Keratinocyte (primary cell): ENCODE data around the gene OR2T35. TPM values are rescaled to one million over a fixed set of nuclear protein-coding genes. Genes with fewer than 3 reads are reported as not detected.

ENCODE experiments used
- DNase-seq: peaks from one replicate; pipeline ENCODE4 v3.0.0-alpha.2; 2011; ENCODE audit warnings: low read depth, missing footprints, low spot score
- FAIRE-seq: peaks from 2 replicates; lab custom pipeline; 2011; peaks lifted over from hg19 to GRCh38; lab: Jason Lieb, UNC
- H2AFZ ChIP-seq: 2 replicates; pipeline ENCODE4 v1.6.0; 2012; ENCODE audit warnings: low read length, control low read depth, inconsistent platforms; ENCODE audit not compliant: control insufficient read depth
- H3K27ac ChIP-seq: 2 replicates; pipeline ENCODE4 v1.5.1; 2011; ENCODE audit warnings: low read length; ENCODE audit not compliant: control insufficient read depth, insufficient read depth
- H3K27me3 ChIP-seq: 3 replicates; pipeline ENCODE4 v1.6.0; 2011; ENCODE audit warnings: low read length; ENCODE audit not compliant: control insufficient read depth, insufficient read depth; ENCODE audit errors: extremely low read depth
- H3K36me3 ChIP-seq, 2 experiments: 2 replicates in 1 of 2; 3 replicates in 1 of 2; pipeline ENCODE4 v1.5.1; 2011; ENCODE audit warnings: low read length in 2 of 2, mild to moderate bottlenecking in 1 of 2; ENCODE audit not compliant: control insufficient read depth in 2 of 2, insufficient read depth in 2 of 2; ENCODE audit errors: extremely low read depth in 1 of 2
- H3K4me1 ChIP-seq: 3 replicates; pipeline ENCODE4 v1.5.1; 2011; ENCODE audit warnings: low read length; ENCODE audit not compliant: control insufficient read depth, insufficient read depth; ENCODE audit errors: extremely low read depth
- H3K4me2 ChIP-seq: 3 replicates; pipeline ENCODE4 v1.6.0; 2011; ENCODE audit warnings: low read depth, low read length; ENCODE audit not compliant: control insufficient read depth, insufficient read depth; ENCODE audit errors: extremely low read depth
- H3K4me3 ChIP-seq, 3 experiments: fragments of 200-600 bp in 1 of 3; sonication (generic) in 1 of 3; 2 replicates in 2 of 3; 3 replicates in 1 of 3; pipeline ENCODE4 v1.5.1; 2011 to 2016; ENCODE audit warnings: low read length in 3 of 3, mild to moderate bottlenecking in 3 of 3, control low read depth in 2 of 3, inconsistent platforms in 1 of 3, low read depth in 1 of 3, mixed read lengths in 1 of 3, mixed run types in 1 of 3, moderate library complexity in 1 of 3; ENCODE audit not compliant: control insufficient read depth in 2 of 3, insufficient read depth in 2 of 3; ENCODE audit errors: extremely low read depth in 1 of 3
- H3K79me2 ChIP-seq: 2 replicates; pipeline ENCODE4 v1.6.0; 2012; ENCODE audit warnings: low read length; ENCODE audit not compliant: control insufficient read depth, insufficient read depth
- H3K9ac ChIP-seq: 3 replicates; pipeline ENCODE4 v1.6.0; 2011; ENCODE audit warnings: low read length; ENCODE audit not compliant: control insufficient read depth, insufficient read depth; ENCODE audit errors: extremely low read depth
- H3K9me1 ChIP-seq: 3 replicates; pipeline ENCODE4 v1.6.0; 2011; ENCODE audit warnings: low read length; ENCODE audit not compliant: control insufficient read depth, insufficient read depth; ENCODE audit errors: extremely low read depth
- H3K9me3 ChIP-seq: 2 replicates; pipeline ENCODE4 v1.5.1; 2012; ENCODE audit warnings: low read depth, low read length; ENCODE audit not compliant: control insufficient read depth
- H4K20me1 ChIP-seq: 3 replicates; pipeline ENCODE4 v1.6.0; 2011; ENCODE audit warnings: low read length; ENCODE audit not compliant: control insufficient read depth, insufficient read depth; ENCODE audit errors: extremely low read depth
- CTCF ChIP-seq, 3 experiments: IDR thresholded peaks in 1 of 3; conservative IDR thresholded peaks in 1 of 3; optimal IDR thresholded peaks in 1 of 3; 2 replicates in 2 of 3; 3 replicates in 1 of 3; pipeline versions ENCODE3 to v1.5.1; 2011; ENCODE audit warnings: low read length in 3 of 3, mild to moderate bottlenecking in 3 of 3, moderate library complexity in 2 of 3, control low read depth in 1 of 3, inconsistent platforms in 1 of 3; ENCODE audit not compliant: insufficient read depth in 2 of 3; ENCODE audit errors: extremely low read depth in 1 of 3
- EZH2 ChIP-seq: IDR thresholded peaks from one replicate; pipeline ENCODE4 v1.6.1; 2012; ENCODE audit warnings: inconsistent platforms, mild to moderate bottlenecking, low read length, moderate library complexity
- dilution Hi-C: fragments of 300-500 bp; cut with MboI; formaldehyde crosslinking; loops from one replicate; pipeline ENCODE4 v1.7.0; 2020; ENCODE audit warnings: low sequenced_read_pairs; ENCODE audit not compliant: extremely low pct_ligation_motif_present
- polyA plus RNA-seq, 5 experiments: library from polyadenylated mRNA; depleted of rRNA in 3 of 5; stranded (reverse) in 3 of 5; stranded (forward) in 1 of 5; unstranded in 1 of 5; fragments of >200 nt; gene quantifications; 1 replicate in 1 of 5; 2 replicates in 3 of 5; 3 replicates in 1 of 5; pipeline versions ENCODE4 v1.2.1 to v1.2.3, GENCODE V29; 2011 to 2012; ENCODE audit warnings: missing spikeins in 2 of 5, low read depth in 1 of 5, low replicate concordance in 1 of 5

OR2T35 gene
- polyA plus RNA-seq, 1 donor (not counting 4 experiments of a cell fraction or from before 2014, with no cell fraction given), result not detected

- no peak overlapping the region for H3K9ac ChIP-seq
- no peaks in the 10 kb centered on the region for H3K9me1 ChIP-seq
- no peak for FAIRE-seq
- H2AFZ ChIP-seq, result no peak overlapping the region
- H3K4me3 ChIP-seq, result no peak overlapping the region
- dilution Hi-C loops, result no loop called here
- H3K36me3 ChIP-seq, result no peaks in the 10 kb centered on the region
- no peaks in the 10 kb centered on the region for H4K20me1 ChIP-seq
- no peaks in the 10 kb centered on the region for H3K9me3 ChIP-seq
- no peak overlapping the region for H3K27ac ChIP-seq
- no peak for DNase-seq
- H3K79me2 ChIP-seq, result no peaks in the 10 kb centered on the region
- H3K4me1 ChIP-seq, result no peaks in the 10 kb centered on the region
- H3K27me3 ChIP-seq, result no peaks in the 10 kb centered on the region
- H3K4me2 ChIP-seq, result no peak overlapping the region
- no peak for TF ChIP-seq CTCF (optimal IDR thresholded peaks at IDR 0.05 in 1 of 3, IDR thresholded peaks at IDR 0.05 in 1 of 3, conservative IDR thresholded peaks at IDR 0.05 in 1 of 3; ENCODE audit: extremely low read depth in 1 of 3, insufficient read depth in 2 of 3, low read length in 3 of 3)
- TF ChIP-seq EZH2, result no peak
These were observed 27.0 kb downstream of the OR2T35 start for GRCh38 chr1:248618119-248618518.

- dilution Hi-C loops, result no loop called here
- Histone ChIP-seq H3K36me3 (no peaks in the 10 kb centered on the region), H3K9me1 (no peaks in the 10 kb centered on the region), H3K27ac (no peak overlapping the region), H4K20me1 (no peaks in the 10 kb centered on the region), H2AFZ (no peak overlapping the region), H3K79me2 (no peaks in the 10 kb centered on the region), H3K4me1 (no peaks in the 10 kb centered on the region), H3K9me3 (no peaks in the 10 kb centered on the region), H3K4me3 (no peak overlapping the region), H3K9ac (no peak overlapping the region), H3K27me3 (no peaks in the 10 kb centered on the region), H3K4me2 (no peak overlapping the region)
- no peak for DNase-seq
- TF ChIP-seq EZH2 (no peak), CTCF (optimal IDR thresholded peaks at IDR 0.05 in 1 of 3, IDR thresholded peaks at IDR 0.05 in 1 of 3, conservative IDR thresholded peaks at IDR 0.05 in 1 of 3; ENCODE audit: extremely low read depth in 1 of 3, insufficient read depth in 2 of 3, low read length in 3 of 3) (no peak)
- no peak for FAIRE-seq
These were observed 31.3 kb downstream of the OR2T35 start for GRCh38 chr1:248613742-248614141.
